NCI-H2196 treated with DMSO at 0.1 percent for 48 hours (cell line): Measurements from ENCODE around the gene CLDN8.

Experiments used
- DNase-seq: peaks from one replicate; lab custom pipeline; 2025; ENCODE audit not compliant: unreplicated experiment; lab: John Stamatoyannopoulos, UW

Gene CLDN8

GRCh38 chr21:30206551-30207251 lies 9.2 kb downstream of the CLDN8 start:
- DNase-seq: no peak

DNA sequence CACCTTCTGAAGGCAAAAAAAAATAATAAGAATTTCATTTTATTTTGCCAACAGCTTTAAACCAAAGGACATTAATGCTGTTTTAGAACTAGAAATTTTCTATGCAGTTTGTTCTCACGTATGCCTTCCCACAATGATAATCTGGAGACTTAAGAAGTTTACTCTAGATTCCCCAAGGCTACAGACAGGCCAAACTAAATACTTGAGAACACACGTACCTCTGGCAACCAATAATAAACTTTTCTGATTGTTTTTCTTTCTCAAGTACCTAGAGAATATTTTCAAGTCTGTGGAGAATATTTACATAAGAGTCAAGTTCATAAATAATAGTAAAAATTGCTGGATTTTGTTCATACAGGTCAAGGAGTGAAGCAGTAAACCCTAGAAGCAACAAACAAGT lies 15.9 kb downstream of the CLDN8 start:
- no peak for DNase-seq

DNA sequence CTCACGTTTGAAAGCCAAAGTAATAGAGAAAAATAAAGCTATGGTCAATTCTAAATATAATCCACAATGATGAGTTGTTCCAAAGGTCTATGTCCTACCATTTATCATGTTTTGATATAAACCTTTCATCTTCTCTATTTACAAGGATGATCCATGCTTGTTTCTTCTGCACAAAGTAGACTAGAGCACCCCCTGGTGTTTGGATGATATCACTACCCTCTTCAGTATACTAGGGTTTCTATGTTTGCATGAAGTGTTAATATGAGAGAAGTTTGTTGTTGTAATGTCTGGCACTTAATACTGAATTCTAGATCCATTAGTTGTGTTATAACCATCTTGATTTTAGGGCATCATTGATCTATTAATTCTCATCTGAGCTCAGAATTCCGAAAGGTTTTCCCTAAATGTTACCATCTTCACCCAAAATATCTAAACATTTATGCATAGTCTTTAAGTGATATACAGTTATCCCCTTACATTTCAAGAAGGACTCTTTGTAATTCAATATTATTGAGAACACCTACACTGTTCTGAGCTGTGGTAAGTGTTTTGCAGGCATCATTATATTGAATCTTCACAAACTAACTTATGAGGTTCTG lies 21.1 kb downstream of the CLDN8 start:
- DNase-seq: no peak

DNA sequence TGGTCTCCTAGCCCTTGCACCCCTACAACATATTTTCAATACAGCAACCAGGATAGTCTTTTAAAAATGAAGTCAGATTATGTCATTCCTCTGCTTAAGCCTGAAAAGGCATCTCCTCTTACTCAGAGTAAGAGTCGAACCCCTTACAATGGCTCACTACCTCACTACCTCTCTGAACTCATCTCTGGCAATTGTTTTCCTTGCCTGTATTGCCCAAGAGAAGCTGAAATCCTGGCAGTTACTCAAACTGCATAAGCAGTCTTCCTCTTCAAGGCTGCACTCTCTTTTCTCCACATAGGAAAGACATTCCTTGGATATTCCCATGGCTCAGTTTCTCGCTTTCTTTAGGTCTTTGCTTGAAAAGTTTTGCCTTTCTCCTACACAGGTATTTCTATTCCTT lies 22.7 kb downstream of the CLDN8 start:
- no peak for DNase-seq

DNA sequence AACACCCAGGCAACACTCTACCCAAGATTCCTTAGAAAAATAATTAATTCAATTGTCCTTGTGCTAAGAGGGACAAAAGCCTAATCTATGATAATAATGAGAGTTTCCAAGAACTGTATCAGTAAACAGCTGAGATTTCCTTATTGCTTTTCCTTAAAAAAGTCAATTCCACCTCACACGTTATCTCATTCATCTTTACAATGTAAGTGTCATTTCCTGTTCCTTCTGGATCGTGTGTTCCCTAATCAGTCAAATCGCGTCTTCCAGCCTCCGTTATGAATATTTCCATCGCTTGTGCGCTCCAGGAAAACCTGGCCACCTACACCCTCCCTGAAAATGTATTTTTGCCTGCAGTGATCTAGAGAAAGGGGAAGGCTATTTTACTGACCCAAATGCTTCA lies 25.3 kb downstream of the CLDN8 start:
- no peak for DNase-seq

DNA sequence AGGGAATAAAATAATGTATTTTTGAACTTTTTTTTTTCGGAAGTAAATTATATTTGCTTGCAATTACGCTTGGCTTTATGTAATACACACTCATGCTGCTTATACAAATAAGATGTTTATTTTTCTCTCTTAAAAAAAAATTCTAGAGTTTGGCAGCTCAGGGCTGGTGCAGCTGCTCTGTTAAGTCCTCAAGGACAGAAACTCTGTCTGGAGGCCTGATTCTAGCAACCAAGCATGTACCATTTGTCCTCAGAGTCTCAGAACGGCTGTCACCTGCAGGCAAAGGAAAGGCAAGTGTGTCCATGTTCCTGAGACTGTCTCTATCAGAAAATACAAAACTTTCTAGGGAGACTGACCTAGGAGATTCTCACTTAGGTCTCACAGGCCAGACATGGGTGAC lies 26.1 kb downstream of the CLDN8 start:
- DNase-seq: no peak

DNA sequence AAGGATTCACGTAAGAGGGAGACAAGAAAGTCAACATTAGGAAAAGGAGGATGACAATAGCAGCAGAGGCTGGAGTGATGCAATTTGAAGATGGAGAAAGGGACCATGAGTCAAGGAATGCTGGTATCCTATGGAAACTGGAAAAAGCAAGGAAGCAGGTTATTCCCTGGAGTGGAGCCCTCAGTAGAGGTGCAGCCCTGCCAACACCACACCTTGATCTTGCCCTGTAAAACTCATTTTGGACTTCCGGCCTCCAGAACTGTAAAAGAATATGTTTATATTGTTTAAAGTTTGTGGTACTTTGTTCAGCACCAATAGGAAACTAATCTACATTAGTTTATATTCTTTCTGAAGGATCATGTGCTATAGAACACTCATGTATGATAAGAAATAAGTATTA lies 29.7 kb downstream of the CLDN8 start:
- DNase-seq: no peak

GRCh38 chr21:30168086-30168485 lies 47.8 kb downstream of the CLDN8 start:
- DNase-seq: no peak

DNA sequence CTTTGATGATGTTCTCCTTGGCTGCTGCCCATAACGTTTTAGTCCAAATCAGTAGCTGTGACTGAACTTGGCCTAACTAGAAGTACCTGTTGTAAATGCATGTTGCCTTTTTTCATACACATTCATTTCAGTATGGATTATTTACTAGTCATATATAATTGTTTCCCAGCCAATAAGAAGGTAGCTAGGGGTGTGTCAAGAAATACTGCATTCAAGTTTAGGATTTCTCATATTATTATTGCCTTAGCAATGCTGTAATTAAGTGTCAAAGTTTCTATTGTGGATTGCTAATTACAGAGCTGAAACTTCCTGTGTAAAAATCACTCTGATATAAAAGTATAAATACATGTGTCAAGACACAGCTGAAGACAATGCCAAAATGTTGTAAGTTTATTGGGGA lies 49.2 kb downstream of the CLDN8 start, which contains the start of gene CLDN17:
Gene CLDN17 (minus strand): TSS at position 101 of the 400 bp plus-strand sequence. CDS start 188 bp downstream, outside the sequence.
- no peak for DNase-seq

DNA sequence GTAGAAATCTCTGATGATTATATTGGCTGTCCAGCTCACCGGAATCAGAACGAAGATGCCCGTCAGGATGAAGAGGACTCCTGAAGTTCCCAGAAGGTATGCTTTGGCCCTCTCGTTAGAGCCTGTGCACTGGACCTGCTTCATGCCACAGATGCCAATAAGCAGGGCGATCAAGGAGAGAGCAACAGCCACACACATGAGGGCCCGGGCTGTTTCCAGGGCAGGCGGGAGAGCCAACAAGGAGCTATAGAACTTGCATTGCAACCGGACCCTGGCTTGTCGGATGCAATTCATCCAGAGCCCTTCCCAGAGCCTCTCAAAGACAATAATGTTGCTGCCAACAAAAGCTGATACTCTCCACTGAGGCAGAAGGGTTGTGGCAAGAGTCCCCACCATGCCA lies 49.7 kb downstream of the CLDN8 start:
- DNase-seq: no peak

DNA sequence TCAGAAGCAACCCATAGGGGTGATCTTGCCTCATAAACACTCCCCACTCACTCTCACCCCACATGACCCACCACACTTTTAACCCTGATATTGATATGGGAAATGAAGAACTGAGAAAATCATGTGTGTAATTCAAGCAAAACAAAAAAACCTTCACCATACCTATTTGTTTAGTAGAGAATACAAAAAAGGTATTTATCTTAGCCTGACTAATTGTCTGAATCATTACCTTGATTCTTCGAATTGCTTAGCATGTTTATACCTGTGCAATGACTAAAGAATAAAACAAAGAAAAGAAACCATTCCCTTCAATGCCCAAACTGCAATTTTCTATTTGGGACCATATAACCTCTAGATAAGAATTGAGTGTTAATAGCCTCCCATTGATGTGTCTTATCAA lies 51.1 kb downstream of the CLDN8 start:
- DNase-seq: no peak
